ENCODE results near the gene SAFB2.

Gene SAFB2

DNA sequence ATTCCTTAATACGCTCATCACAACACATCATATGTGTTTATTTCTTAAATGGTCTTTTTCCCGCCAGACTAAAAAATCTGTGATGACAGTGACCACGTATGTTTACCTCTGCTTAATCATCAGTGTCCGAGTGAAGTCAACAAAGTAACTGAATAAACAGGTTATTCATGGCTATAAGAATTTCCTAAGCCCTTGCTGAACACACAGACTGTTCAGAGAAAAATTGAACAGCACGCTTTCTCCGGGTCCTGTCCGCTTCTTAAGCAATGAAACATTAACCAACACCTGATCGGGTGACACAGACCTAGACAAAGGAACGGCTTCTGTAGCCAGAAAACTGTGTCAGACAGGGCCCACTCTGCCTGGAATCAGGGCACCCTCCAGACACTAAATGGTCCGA, 14.3 kb downstream of the SAFB2 start:
- no peak for DNase-seq (ENCODE audit: low spot score)
- TF ChIP-seq CTCF (IDR thresholded peaks at IDR 0.05; ENCODE audit: extremely low read depth, missing control alignments): no peak

- DNase-seq (ENCODE audit: low spot score): no peak
- TF ChIP-seq CTCF (IDR thresholded peaks at IDR 0.05; ENCODE audit: extremely low read depth, missing control alignments): no peak
Measured at GRCh38 chr19:5607318-5608275, 15.0 kb downstream of the SAFB2 start.

GRCh38 chr19:5605362-5605761, 17.2 kb downstream of the SAFB2 start:
- TF ChIP-seq CTCF (IDR thresholded peaks at IDR 0.05; ENCODE audit: extremely low read depth, missing control alignments): no peak
- DNase-seq (ENCODE audit: low spot score): no peak

GRCh38 chr19:5603626-5604025, 18.9 kb downstream of the SAFB2 start:
- no peak for TF ChIP-seq CTCF (IDR thresholded peaks at IDR 0.05; ENCODE audit: extremely low read depth, missing control alignments)
- no peak for DNase-seq (ENCODE audit: low spot score)

GRCh38 chr19:5600797-5601196, 21.8 kb downstream of the SAFB2 start:
- DNase-seq (ENCODE audit: low spot score): no peak
- TF ChIP-seq CTCF (IDR thresholded peaks at IDR 0.05; ENCODE audit: extremely low read depth, missing control alignments): no peak

DNA sequence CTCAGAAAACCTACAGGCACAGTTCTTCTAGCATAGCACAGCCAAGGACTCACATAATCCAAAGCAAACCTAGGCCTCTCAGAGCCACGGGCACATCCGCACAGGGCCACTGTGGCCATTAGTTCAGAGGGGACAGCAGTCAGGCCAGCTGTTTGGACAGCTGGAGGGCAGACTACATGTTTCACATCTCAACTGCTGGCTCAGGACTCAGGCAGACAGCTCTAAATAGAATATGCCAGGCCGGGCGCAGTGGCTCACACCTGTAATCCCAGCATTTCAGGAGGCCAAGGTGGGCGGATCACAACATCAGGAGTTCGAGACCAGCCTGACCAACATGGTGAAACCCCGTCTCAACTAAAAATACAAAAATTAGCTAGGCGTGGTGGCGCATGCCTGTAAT, 26.8 kb downstream of the SAFB2 start:
- no peak for DNase-seq (ENCODE audit: low spot score)
- TF ChIP-seq CTCF (IDR thresholded peaks at IDR 0.05; ENCODE audit: extremely low read depth, missing control alignments): no peak

GRCh38 chr19:5595129-5595528, 27.4 kb downstream of the SAFB2 start:
- no peak for DNase-seq (ENCODE audit: low spot score)
- TF ChIP-seq CTCF (IDR thresholded peaks at IDR 0.05; ENCODE audit: extremely low read depth, missing control alignments): no peak

All from GM20000 (cell line).